Gastrocnemius medialis (tissue), 4 donors: ENCODE measurements around the gene LAMB3. TPM values are rescaled to one million over a fixed set of nuclear protein-coding genes. Genes with fewer than 3 reads are reported as not detected.

Experiments used
- ATAC-seq, 2 donors: fragments of 150-250 bp; one replicate each; pipeline ENCODE4 v1.9.1; 2016
- DNase-seq, 2 donors: peaks; one replicate each; pipeline ENCODE4 v3.0.0-alpha.2; 2019
- H3K27ac ChIP-seq, 4 donors: fragments of 200-600 bp; sonication (generic); 1 replicate in 1 of 4; 2 replicates in 3 of 4; pipeline ENCODE4 v1.5.1; 2016 to 2018; ENCODE audit warnings: mild to moderate bottlenecking in 2 of 4, moderate library complexity in 1 of 4
- H3K27me3 ChIP-seq, 3 donors: fragments of 200-600 bp; sonication (generic) in 2 of 3; 1 replicate in 1 of 3; 2 replicates in 2 of 3; pipeline versions ENCODE4 v1.5.1 to v1.6.0; 2016 to 2019; ENCODE audit warnings: mild to moderate bottlenecking in 1 of 3, moderate library complexity in 1 of 3
- H3K36me3 ChIP-seq, 2 donors: fragments of 200-600 bp; sonication (generic) in 1 of 2; one replicate each; pipeline ENCODE4 v1.5.1; 2017 to 2018
- H3K4me1 ChIP-seq, 2 donors: fragments of 200-600 bp; sonication (generic) in 1 of 2; one replicate each; pipeline ENCODE4 v1.5.1; 2016 to 2017; ENCODE audit warnings: mild to moderate bottlenecking in 2 of 2
- H3K4me3 ChIP-seq, 4 donors: fragments of 200-600 bp; sonication (generic) in 3 of 4; 1 replicate in 1 of 4; 2 replicates in 3 of 4; pipeline ENCODE4 v1.5.1; 2016 to 2019; ENCODE audit warnings: mild to moderate bottlenecking in 2 of 4
- H3K9me3 ChIP-seq, 3 donors: fragments of 200-600 bp; sonication (generic) in 2 of 3; 1 replicate in 1 of 3; 2 replicates in 2 of 3; pipeline ENCODE4 v1.5.1; 2016 to 2019
- POLR2A ChIP-seq, 2 donors: fragments of 450-650 bp; IDR thresholded peaks; one replicate each; pipeline ENCODE4 v1.6.1; 2017; ENCODE audit warnings: antibody characterized with exemption in 2 of 2, mild to moderate bottlenecking in 2 of 2, moderate library complexity in 2 of 2
- in situ Hi-C, 4 donors: fragments of 200-750 bp; cut with MboI; loops; one replicate each; pipeline versions ENCODE4 v1.15.0 to v1.8.0; 2017; ENCODE audit warnings: low sequenced_read_pairs in 4 of 4
- intact Hi-C: fragments of 100-400 bp; cut with DNase I; formaldehyde crosslinking; loops from one replicate; pipeline ENCODE4 v1.15.1; 2023; ENCODE audit warnings: low total_unique reads
- total RNA-seq, 4 donors: library from RNA; depleted of rRNA; stranded (reverse); fragments of >200 nt; gene quantifications; one replicate each; pipeline versions ENCODE4 v1.1.0 to v1.2.3, GENCODE V29; 2016
- TF ChIP-seq, protein P1 (sequence below), 5 experiments: fragments of 450-650 bp in 3 of 5; fragments of 200-600 bp in 2 of 5; sonication (generic) in 2 of 5; IDR thresholded peaks in 4 of 5; conservative IDR thresholded peaks in 1 of 5; 1 replicate in 4 of 5; 2 replicates in 1 of 5; pipeline ENCODE4 v1.5.1; 2016 to 2019; ENCODE audit warnings: antibody characterized with exemption in 5 of 5, mild to moderate bottlenecking in 3 of 5, moderate library complexity in 3 of 5

LAMB3 gene
- total RNA-seq, 4 donors from 2014 or later, result 0.61 to 1.9 (median 0.72) TPM

DNA sequence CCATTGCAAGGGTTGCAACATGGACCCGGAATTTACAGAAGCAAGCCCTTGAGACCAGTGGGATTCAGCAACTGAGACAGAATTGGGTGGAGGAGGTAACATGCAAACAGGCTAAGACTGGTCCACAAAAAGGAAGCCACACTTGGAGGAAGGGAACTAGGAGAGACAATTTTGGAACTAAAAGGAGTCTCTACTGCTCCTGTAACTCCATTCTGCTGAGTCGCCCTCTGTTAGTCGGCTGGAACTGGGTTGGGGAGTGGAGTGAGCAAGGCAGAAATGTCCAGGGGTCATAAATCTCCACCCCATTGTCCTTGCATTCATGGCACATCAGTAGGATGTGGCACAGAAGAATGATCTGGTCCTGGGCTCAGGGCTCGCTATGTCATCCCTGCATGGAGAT lies 5.1 kb downstream of the LAMB3 start:
- no peaks in the 10 kb centered on the region for H3K27me3 ChIP-seq
- ATAC-seq (no peak), DNase-seq (no peak)
- no peak overlapping the region for H3K4me3 ChIP-seq
- intact Hi-C loops (loop anchor here (5.0 kb wide), 1 partner anchor 45 kb away; no protein-coding TSS in a partner anchor), in situ Hi-C loops (no loop called here)
- no peaks in the 10 kb centered on the region for H3K9me3 ChIP-seq
- H3K4me1 ChIP-seq, result peaks cover 67 to 68% of the 10 kb centered on the region in 2 donors
- TF ChIP-seq POLR2A (IDR thresholded peaks at IDR 0.05), result no peak
- TF ChIP-seq, protein P1, sequence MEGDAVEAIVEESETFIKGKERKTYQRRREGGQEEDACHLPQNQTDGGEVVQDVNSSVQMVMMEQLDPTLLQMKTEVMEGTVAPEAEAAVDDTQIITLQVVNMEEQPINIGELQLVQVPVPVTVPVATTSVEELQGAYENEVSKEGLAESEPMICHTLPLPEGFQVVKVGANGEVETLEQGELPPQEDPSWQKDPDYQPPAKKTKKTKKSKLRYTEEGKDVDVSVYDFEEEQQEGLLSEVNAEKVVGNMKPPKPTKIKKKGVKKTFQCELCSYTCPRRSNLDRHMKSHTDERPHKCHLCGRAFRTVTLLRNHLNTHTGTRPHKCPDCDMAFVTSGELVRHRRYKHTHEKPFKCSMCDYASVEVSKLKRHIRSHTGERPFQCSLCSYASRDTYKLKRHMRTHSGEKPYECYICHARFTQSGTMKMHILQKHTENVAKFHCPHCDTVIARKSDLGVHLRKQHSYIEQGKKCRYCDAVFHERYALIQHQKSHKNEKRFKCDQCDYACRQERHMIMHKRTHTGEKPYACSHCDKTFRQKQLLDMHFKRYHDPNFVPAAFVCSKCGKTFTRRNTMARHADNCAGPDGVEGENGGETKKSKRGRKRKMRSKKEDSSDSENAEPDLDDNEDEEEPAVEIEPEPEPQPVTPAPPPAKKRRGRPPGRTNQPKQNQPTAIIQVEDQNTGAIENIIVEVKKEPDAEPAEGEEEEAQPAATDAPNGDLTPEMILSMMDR (IDR thresholded peaks at IDR 0.05 in 4 of 5, conservative IDR thresholded peaks at IDR 0.05 in 1 of 5), result no peak
- no peaks in the 10 kb centered on the region for H3K36me3 ChIP-seq
- peak overlapping the region in 1 of 4 donors; percentile 9 for H3K27ac ChIP-seq

GRCh38 chr1:209646558-209646957 lies 5.7 kb downstream of the LAMB3 start:
- DNase-seq (no peak), ATAC-seq (no peak)
- no peaks in the 10 kb centered on the region for H3K36me3 ChIP-seq
- TF ChIP-seq, protein P1 (IDR thresholded peaks at IDR 0.05 in 4 of 5, conservative IDR thresholded peaks at IDR 0.05 in 1 of 5), result peak in 2 of 5 experiments; percentile 10 to 33
- no peak for TF ChIP-seq POLR2A (IDR thresholded peaks at IDR 0.05)
- H3K4me3 ChIP-seq, result no peak overlapping the region
- H3K4me1 ChIP-seq, result peaks cover 72 to 74% of the 10 kb centered on the region in 2 donors
- peak overlapping the region in 3 of 4 donors; percentile 88 to 96 (median 95) for H3K27ac ChIP-seq
- H3K27me3 ChIP-seq, result no peaks in the 10 kb centered on the region
- no peaks in the 10 kb centered on the region for H3K9me3 ChIP-seq
- in situ Hi-C loops, result no loop called here
- intact Hi-C loops, result loop anchor here (5.0 kb wide), 1 partner anchor 46 kb away; no protein-coding TSS in a partner anchor

DNA sequence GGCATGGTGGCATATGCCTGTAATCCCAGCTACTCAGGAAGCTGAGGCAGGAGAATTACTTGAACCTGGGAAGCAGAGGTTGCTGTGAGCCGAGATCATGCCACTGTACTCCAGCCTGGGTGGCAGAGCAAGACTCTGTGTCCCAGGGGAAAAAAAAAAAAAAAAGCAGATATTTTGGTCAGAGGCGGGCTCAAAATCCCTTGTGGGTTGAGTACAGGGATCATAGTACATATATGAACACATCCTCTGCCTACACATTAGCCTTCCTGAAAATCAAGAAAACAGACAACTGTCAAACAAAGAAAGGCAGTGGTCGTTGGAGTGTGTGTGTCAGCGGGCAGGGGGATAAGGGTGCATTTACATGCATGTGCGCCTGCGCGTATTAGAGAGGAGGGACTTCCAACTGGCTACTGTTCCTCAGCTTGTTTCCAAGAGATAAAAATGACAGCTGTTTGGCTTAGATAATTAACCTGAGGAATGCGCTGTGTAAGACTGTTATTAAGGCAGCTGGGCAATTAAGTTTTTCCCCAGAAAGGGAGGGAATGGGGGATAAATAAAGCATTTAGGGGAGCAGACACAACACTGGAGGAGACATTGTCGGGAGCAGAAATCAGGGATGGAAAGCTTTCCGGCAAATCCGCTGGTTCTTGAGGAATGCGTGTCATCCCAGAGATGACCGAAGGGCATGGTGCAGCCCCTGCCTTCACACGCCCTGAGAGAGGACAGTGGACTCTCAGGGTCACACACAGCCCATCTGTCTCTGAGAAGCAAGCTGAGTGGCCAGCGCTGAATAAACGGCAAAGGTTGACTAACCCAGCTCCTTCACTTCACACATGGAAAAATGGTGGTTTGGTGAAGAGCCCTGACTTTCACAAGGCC lies 6.4 kb downstream of the LAMB3 start:
- intact Hi-C loops (loop anchor here (5.0 kb wide), 1 partner anchor 46 kb away; no protein-coding TSS in a partner anchor), in situ Hi-C loops (no loop called here)
- DNase-seq, result no peak
- Histone ChIP-seq H3K9me3 (no peaks in the 10 kb centered on the region), H3K27ac (peak overlapping the region; percentile 5 to 96 (median 92)), H3K4me1 (peaks cover 78 to 79% of the 10 kb centered on the region in 2 donors), H3K36me3 (no peaks in the 10 kb centered on the region), H3K27me3 (no peaks in the 10 kb centered on the region), H3K4me3 (no peak overlapping the region)
- ATAC-seq, result no peak
- TF ChIP-seq, protein P1 (IDR thresholded peaks at IDR 0.05 in 4 of 5, conservative IDR thresholded peaks at IDR 0.05 in 1 of 5), result no peak
- no peak for TF ChIP-seq POLR2A (IDR thresholded peaks at IDR 0.05)

DNA sequence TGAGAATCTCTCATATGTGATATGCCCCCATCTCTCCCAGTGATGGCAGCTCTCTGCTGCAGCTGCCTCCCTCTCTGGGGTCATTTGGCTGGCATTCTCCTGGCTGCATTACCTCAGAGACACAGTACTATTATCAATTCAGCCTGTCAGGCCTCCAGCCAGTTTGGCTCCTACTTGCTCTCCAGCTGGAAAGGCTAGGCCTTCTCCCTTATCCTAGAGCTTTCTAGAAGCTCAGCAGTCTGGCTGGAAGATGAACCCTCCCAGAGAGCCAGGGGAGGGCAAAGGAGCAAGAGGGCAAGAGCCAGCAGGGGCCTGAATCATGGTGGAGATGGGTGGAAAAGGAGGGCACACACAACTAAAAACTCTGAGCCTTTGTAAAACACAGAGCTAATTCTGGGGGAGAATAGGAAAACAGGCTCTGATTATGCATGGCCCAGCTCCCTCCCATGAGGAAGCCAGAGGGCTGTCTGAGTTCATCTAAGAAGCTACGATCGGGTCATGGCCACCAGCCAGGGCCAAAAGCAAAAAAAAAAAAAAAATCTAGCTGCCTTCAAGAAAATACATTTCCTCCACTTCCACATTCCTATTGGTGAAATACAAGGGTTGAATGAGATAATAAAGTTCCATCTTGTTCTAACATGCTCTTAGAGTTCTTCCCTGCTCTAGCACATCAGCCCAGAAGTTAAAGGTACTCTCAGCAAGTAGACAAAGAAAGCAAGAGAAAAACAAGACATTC lies 8.8 kb downstream of the LAMB3 start:
- in situ Hi-C loops, result no loop called here
- TF ChIP-seq, protein P1 (IDR thresholded peaks at IDR 0.05 in 4 of 5, conservative IDR thresholded peaks at IDR 0.05 in 1 of 5), result no peak
- TF ChIP-seq POLR2A (IDR thresholded peaks at IDR 0.05), result no peak
- ATAC-seq (peak in 1 of 2 donors; percentile 25), DNase-seq (peak in 1 of 2 donors; percentile 68)
- Histone ChIP-seq H3K36me3 (no peaks in the 10 kb centered on the region), H3K4me1 (peaks cover 67% of the 10 kb centered on the region in 2 donors), H3K9me3 (no peaks in the 10 kb centered on the region), H3K27me3 (no peaks in the 10 kb centered on the region), H3K27ac (peak overlapping the region; percentile 88 to 96 (median 96)), H3K4me3 (no peak overlapping the region)
- intact Hi-C loops, result loop anchor here (2.0 kb wide), 1 partner anchor 27 kb away; no protein-coding TSS in a partner anchor
